Upper lobe of left lung (tissue), 6 donors: ENCODE data around the gene TNXB. TPM values are rescaled to one million over a fixed set of nuclear protein-coding genes. Genes with fewer than 3 reads are reported as not detected.

Experiments used
- ATAC-seq, 2 donors: fragments of 200-7000 bp; cut with Tn5 transposase; one replicate each; pipeline ENCODE4 v1.9.1; 2022; ENCODE audit warnings: mild to moderate bottlenecking in 2 of 2, moderate library complexity in 2 of 2; ENCODE audit not compliant: low FRiP score in 2 of 2
- DNase-seq, 2 donors: peaks; one replicate each; pipeline ENCODE4 v3.0.0-alpha.2; 2019 to 2020
- H3K27ac ChIP-seq, 4 donors: fragments of 200-600 bp; sonication (generic); one replicate each; pipeline ENCODE4 v1.5.1; 2016 to 2019
- H3K27me3 ChIP-seq, 4 donors: fragments of 200-600 bp; sonication (generic); one replicate each; pipeline ENCODE4 v1.5.1; 2017 to 2019
- H3K36me3 ChIP-seq, 4 donors: fragments of 200-600 bp; sonication (generic); one replicate each; pipeline ENCODE4 v1.5.1; 2016 to 2019
- H3K4me1 ChIP-seq, 4 donors: fragments of 200-600 bp; sonication (generic); one replicate each; pipeline ENCODE4 v1.5.1; 2018 to 2019
- H3K4me3 ChIP-seq, 4 donors: fragments of 200-600 bp; sonication (generic); one replicate each; pipeline ENCODE4 v1.5.1; 2017 to 2019; ENCODE audit warnings: mild to moderate bottlenecking in 2 of 4, moderate library complexity in 1 of 4
- H3K9me3 ChIP-seq, 4 donors: fragments of 200-600 bp; sonication (generic); one replicate each; pipeline ENCODE4 v1.5.1; 2018 to 2019
- CTCF ChIP-seq, 6 experiments: fragments of 450-650 bp in 4 of 6; fragments of 200-600 bp in 2 of 6; sonication (generic) in 2 of 6; IDR thresholded peaks; one replicate each; pipeline ENCODE4 v1.5.1; 2016 to 2019; ENCODE audit warnings: antibody characterized with exemption in 6 of 6
- EP300 ChIP-seq, 4 donors: sonication (generic); formaldehyde crosslinking; IDR thresholded peaks; one replicate each; pipeline ENCODE4 v1.5.1; 2017; ENCODE audit warnings: antibody characterized with exemption in 4 of 4, control low read depth in 2 of 4
- POLR2A ChIP-seq, 4 donors: fragments of 450-650 bp; IDR thresholded peaks; one replicate each; pipeline ENCODE4 v1.5.1; 2016 to 2017; ENCODE audit warnings: antibody characterized with exemption in 4 of 4, mild to moderate bottlenecking in 2 of 4
- POLR2AphosphoS5 ChIP-seq, 2 donors: sonication (generic); formaldehyde crosslinking; IDR thresholded peaks; one replicate each; pipeline ENCODE4 v1.5.1; 2017; ENCODE audit warnings: antibody characterized with exemption in 2 of 2
- WGBS, 2 donors: methylation state at CpG; one replicate each; pipeline ENCODE4 v1.1.5; 2017 to 2018; 5-methylcytosine and 5-hydroxymethylcytosine counted together
- total RNA-seq, 6 donors: library from RNA; depleted of rRNA in 4 of 6; stranded (reverse); fragments of >200 nt in 4 of 6; gene quantifications; one replicate each; pipeline versions ENCODE4 v1.1.0 to v1.2.1, GENCODE V29; 2016 to 2021
- donor health status: DM: no; HTN: no; CAD: no; lungs with moderate emphysema.
- donor health status: DM: no; HTN: yes; CAD: no; lungs with severe emphysema.

TNXB gene
- total RNA-seq, 6 donors from 2014 or later, result 58.1 to 206 (median 151) TPM

DNA sequence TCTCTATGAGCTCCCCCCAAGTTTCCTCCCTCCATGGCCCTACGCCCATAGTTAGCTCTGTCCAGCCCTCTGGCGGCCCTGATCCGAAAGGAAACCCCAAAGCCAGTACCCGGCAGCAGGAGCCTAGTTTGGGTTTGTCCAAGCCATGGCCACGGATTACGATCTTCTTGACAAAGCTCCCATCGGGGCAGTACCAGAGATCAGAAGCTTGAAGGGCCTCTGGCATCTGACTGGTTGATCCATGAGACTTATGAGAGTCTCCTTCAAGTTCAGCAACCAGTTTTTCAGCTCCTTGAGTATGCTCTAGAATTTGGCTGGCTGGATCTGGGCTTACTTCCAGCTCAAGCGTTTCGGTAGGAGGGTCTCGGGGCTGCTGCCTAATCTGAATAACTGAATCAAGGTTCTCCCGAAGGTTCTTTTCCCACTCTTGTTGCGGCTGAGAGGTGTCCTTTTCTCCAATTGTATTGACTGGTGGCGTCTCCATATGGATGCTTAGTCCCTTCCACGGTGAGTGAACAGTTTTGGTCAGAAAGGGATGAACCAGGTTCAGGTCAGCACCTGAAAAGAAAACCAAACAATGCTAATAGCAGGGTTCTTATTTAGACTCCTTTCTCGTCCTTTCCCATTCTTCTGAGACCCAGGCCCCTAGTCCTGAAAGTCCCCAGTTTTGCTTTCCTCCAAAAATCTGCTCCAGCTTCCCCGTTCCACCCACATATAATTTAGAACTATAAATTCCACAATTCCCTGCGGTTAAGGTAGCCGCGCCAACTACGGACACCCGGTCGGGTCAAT, 20.4 kb upstream of the TNXB start:
- Histone ChIP-seq H3K4me1 (peaks cover 26 to 42% (median 28%) of the 10 kb centered on the region in 4 donors), H3K4me3 (peak overlapping the region; percentile 23 to 73 (median 64)), H3K27ac (peak overlapping the region; percentile 81 to 94 (median 86)), H3K9me3 (no peaks in the 10 kb centered on the region), H3K36me3 (peaks cover 10 to 26% (median 20%) of the 10 kb centered on the region in 4 donors), H3K27me3 (no peaks in the 10 kb centered on the region)
- 24 to 35% methylated on average over 19 to 22 of the region's 22 CpGs for WGBS, 2 donors
- no peak for TF ChIP-seq EP300 (IDR thresholded peaks at IDR 0.05)
- TF ChIP-seq CTCF (IDR thresholded peaks at IDR 0.05), result no peak
- TF ChIP-seq POLR2A (IDR thresholded peaks at IDR 0.05), result no peak
- no peak for TF ChIP-seq POLR2AphosphoS5 (IDR thresholded peaks at IDR 0.05)
- no peak for DNase-seq
- ATAC-seq, result peak; percentile 57 to 65

- 90 to 93% methylated on average over 5 to 13 of the region's 13 CpGs for whole genome bisulfite sequencing, 2 donors
- no peak for TF ChIP-seq EP300 (IDR thresholded peaks at IDR 0.05)
- TF ChIP-seq POLR2A (IDR thresholded peaks at IDR 0.05), result no peak
- no peak for TF ChIP-seq POLR2AphosphoS5 (IDR thresholded peaks at IDR 0.05)
- TF ChIP-seq CTCF (IDR thresholded peaks at IDR 0.05), result no peak
- Histone ChIP-seq H3K4me3 (peak overlapping the region in 2 of 4 donors; percentile 73 to 85), H3K27me3 (no peaks in the 10 kb centered on the region), H3K9me3 (no peaks in the 10 kb centered on the region), H3K27ac (peak overlapping the region; percentile 81 to 94 (median 86)), H3K36me3 (peaks cover 16 to 32% (median 25%) of the 10 kb centered on the region in 4 donors), H3K4me1 (peaks cover 26 to 42% (median 28%) of the 10 kb centered on the region in 4 donors)
- DNase-seq (no peak), ATAC-seq (no peak)
Observed at GRCh38 chr6:32128751-32129296, 19.7 kb upstream of the TNXB start.

- ATAC-seq (peak; percentile 95 to 98), DNase-seq (peak in 1 of 2 donors; percentile 100)
- TF ChIP-seq POLR2AphosphoS5 (IDR thresholded peaks at IDR 0.05), result peak; percentile 51 to 62
- TF ChIP-seq POLR2A (IDR thresholded peaks at IDR 0.05), result peak in 2 of 4 donors; percentile 17 to 82
- no peak for TF ChIP-seq CTCF (IDR thresholded peaks at IDR 0.05)
- Histone ChIP-seq H3K36me3 (peaks cover 16 to 40% (median 27%) of the 10 kb centered on the region in 4 donors), H3K9me3 (no peaks in the 10 kb centered on the region), H3K27me3 (no peaks in the 10 kb centered on the region), H3K4me1 (peaks cover 26 to 42% (median 28%) of the 10 kb centered on the region in 4 donors), H3K27ac (peak within 1 kb of the TSS; percentile 86 to 95 (median 90)), H3K4me3 (peak within 1 kb of the TSS; percentile 85 to 97 (median 90))
- WGBS, 2 donors, result 1% methylated on average over 27 to 44 of the region's 44 CpGs
Observed at GRCh38 chr6:32127717-32128592, 18.8 kb upstream of the TNXB start, which contains the start of gene ATF6B. ATF6B (minus strand) TSS chr6:32128246; CDS start chr6:32128207, 39 bp downstream.

- 12 to 16% methylated on average over 4 to 9 of the region's 9 CpGs for WGBS, 2 donors
- TF ChIP-seq CTCF (IDR thresholded peaks at IDR 0.05), result no peak
- peak overlapping the region; percentile 85 to 97 (median 90) for H3K4me3 ChIP-seq
- no peaks in the 10 kb centered on the region for H3K9me3 ChIP-seq
- peaks cover 26 to 42% (median 28%) of the 10 kb centered on the region in 4 donors for H3K4me1 ChIP-seq
- peak overlapping the region; percentile 86 to 95 (median 90) for H3K27ac ChIP-seq
- ATAC-seq (no peak), DNase-seq (no peak)
- no peaks in the 10 kb centered on the region for H3K27me3 ChIP-seq
- peaks cover 16 to 46% (median 27%) of the 10 kb centered on the region in 4 donors for H3K36me3 ChIP-seq
Observed at GRCh38 chr6:32127409-32127716, 18.2 kb upstream of the TNXB start.
